Heart right ventricle (tissue), 16 donors: ENCODE data around the gene ZFP92. TPM values are rescaled to one million over a fixed set of nuclear protein-coding genes. Genes with fewer than 3 reads are reported as not detected.

Experiments
- ATAC-seq, 8 donors: fragments of 200-7000 bp; cut with Tn5 transposase; one replicate each; pipeline ENCODE4 v1.9.1; 2020; ENCODE audit warnings: mild to moderate bottlenecking in 8 of 8, moderate library complexity in 8 of 8, moderate number of reproducible peaks in 1 of 8
- DNase-seq, 2 donors: peaks; one replicate each; pipeline ENCODE4 v3.0.0-alpha.2; 2020
- H3K27ac ChIP-seq, 10 donors: fragments of 200-600 bp; sonication (generic) in 2 of 10; one replicate each; pipeline versions ENCODE4 v1.5.0 to v1.8.0; 2020 to 2022; ENCODE audit warnings: mild to moderate bottlenecking in 3 of 10
- H3K27me3 ChIP-seq, 7 donors: fragments of 200-600 bp; one replicate each; pipeline ENCODE4 v1.8.0; 2021 to 2022; ENCODE audit warnings: mild to moderate bottlenecking in 2 of 7
- H3K36me3 ChIP-seq, 9 donors: fragments of 200-600 bp; sonication (generic) in 1 of 9; one replicate each; pipeline versions ENCODE4 v1.5.0 to v1.8.0; 2020 to 2022; ENCODE audit warnings: mild to moderate bottlenecking in 2 of 9
- H3K4me1 ChIP-seq, 9 donors: fragments of 200-600 bp; sonication (generic) in 1 of 9; one replicate each; pipeline versions ENCODE4 v1.5.0 to v1.8.0; 2020 to 2022; ENCODE audit warnings: mild to moderate bottlenecking in 4 of 9
- H3K4me3 ChIP-seq, 10 donors: fragments of 200-600 bp; sonication (generic) in 2 of 10; one replicate each; pipeline versions ENCODE4 v1.5.0 to v1.8.0; 2020 to 2022; ENCODE audit warnings: mild to moderate bottlenecking in 7 of 10, moderate library complexity in 2 of 10
- H3K9me3 ChIP-seq, 11 donors: fragments of 200-600 bp in 10 of 11; sonication (generic) in 2 of 11; one replicate each; pipeline versions ENCODE4 v1.5.0 to v1.8.0; 2013 to 2022; ENCODE audit warnings: mild to moderate bottlenecking in 2 of 11, control low read depth in 1 of 11, moderate library complexity in 1 of 11
- WGBS, 2 donors: extraction: QIAGEN DNeasy Blood & Tissue Kit; methylation state at CpG; one replicate each; pipeline ENCODE4 v1.1.7; 2013; ENCODE audit warnings: inconsistent platforms in 1 of 2; 5-methylcytosine and 5-hydroxymethylcytosine counted together
- intact Hi-C, 10 donors: fragments of 100-400 bp; cut with DNase I; formaldehyde crosslinking; loops; one replicate each; pipeline versions ENCODE4 v1.11.1 to v1.14.2; 2022
- polyA plus RNA-seq, 2 donors: library from polyadenylated mRNA; stranded (reverse); fragments of 200-250 nt; gene quantifications; one replicate each; pipeline ENCODE4 v1.2.3, GENCODE V29; 2013
- total RNA-seq, 10 donors: library from RNA; stranded (reverse); fragmentation: NEBNext Ultra II Directional in 3 of 10; extraction: Animal tissue kit (Norgen Biotek cat#: 25700) in 3 of 10; gene quantifications; one replicate each; pipeline versions ENCODE4 v1.2.1 to v1.2.4, GENCODE V29; 2021 to 2023
- TF ChIP-seq, protein P1 (sequence below), 9 donors: fragments of 200-600 bp; sonication (generic) in 2 of 9; IDR thresholded peaks; one replicate each; pipeline versions ENCODE4 v1.5.0 to v1.8.0; 2021 to 2022; ENCODE audit warnings: antibody characterized with exemption in 9 of 9, mild to moderate bottlenecking in 5 of 9, moderate library complexity in 1 of 9
- donor health status: Arrhythmogenic right ventricular cardiomyopathy.
- donor health status: ischemic (EF 13 %, LVEDD 7.1; RV severe dilation, severe dysfunction).
- donor health status: healthy with polysubstance abuse.
- donor health status: DM: no; HTN: yes; CAD: no.
- donor health status: DM: no; HTN: no; CAD: no.
- donor health status: ischemic (EF 25% LVEDD 6.9; RV normal size, moderate dysfunction).
- donor health status: ischemic (EF 25% LVEDD 5.7; RV mildly dilated, moderate dysfunction).
- donor health status: healthy.
- donor health status: DM: yes; HTN: yes; CAD: no.
- donor health status: Ischemic cardiomyopathy.
- donor health status: ischemic (EF 35%, LVEDD 5.7; RV mildly dilated, moderate dysfunction).
- donor health status: nonischemic (EF 11% LVEDD 7.7; RV severe dilation, severe dysfunction).
- donor health status: DM: yes; HTN: yes; CAD: no.
- donor health status: PGD.
- donor health status: ischemic (EF 29% LVEDD 5.4; RV normal size, mild dysfunction).
- donor health status: nonischemic (EF 23%, LVEDD 6.1; RV moderate dilation, normal function).

ZFP92 gene
- total and polyA plus RNA-seq, 12 donors: 0.17 to 1.6 (median 0.44) TPM

DNA sequence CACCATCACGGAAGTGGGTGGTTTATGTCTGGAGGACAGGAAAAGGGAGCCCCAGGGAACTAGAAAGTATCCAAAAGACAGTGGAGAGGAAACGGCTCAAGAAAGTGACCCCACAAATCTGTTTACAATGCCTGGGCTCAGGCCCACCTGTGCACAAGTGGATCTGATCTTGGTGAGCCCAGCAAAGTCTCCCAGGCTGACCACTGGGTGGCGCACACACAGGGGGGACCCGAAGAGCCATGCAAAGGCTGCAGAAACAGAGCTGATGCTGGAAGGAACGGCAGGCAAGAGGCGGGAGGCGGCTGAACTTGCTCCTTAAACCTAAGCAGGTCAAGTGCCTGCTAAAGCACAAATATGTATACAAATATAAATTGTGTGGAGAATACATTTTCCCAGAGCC lies 49.6 kb downstream of the ZFP92 start:
- WGBS, 2 donors: 49 to 52% methylated on average over 7 of the region's 7 CpGs
- Histone ChIP-seq H3K4me1 (peaks cover 0 to 8% (median 0%) of the 10 kb centered on the region in 9 donors), H3K27ac (no peak overlapping the region), H3K4me3 (no peak overlapping the region), H3K36me3 (peaks cover 0 to 33% (median 0%) of the 10 kb centered on the region in 9 donors), H3K27me3 (peaks cover 0 to 9% (median 0%) of the 10 kb centered on the region in 7 donors), H3K9me3 (no peaks in the 10 kb centered on the region)
- TF ChIP-seq, protein P1, sequence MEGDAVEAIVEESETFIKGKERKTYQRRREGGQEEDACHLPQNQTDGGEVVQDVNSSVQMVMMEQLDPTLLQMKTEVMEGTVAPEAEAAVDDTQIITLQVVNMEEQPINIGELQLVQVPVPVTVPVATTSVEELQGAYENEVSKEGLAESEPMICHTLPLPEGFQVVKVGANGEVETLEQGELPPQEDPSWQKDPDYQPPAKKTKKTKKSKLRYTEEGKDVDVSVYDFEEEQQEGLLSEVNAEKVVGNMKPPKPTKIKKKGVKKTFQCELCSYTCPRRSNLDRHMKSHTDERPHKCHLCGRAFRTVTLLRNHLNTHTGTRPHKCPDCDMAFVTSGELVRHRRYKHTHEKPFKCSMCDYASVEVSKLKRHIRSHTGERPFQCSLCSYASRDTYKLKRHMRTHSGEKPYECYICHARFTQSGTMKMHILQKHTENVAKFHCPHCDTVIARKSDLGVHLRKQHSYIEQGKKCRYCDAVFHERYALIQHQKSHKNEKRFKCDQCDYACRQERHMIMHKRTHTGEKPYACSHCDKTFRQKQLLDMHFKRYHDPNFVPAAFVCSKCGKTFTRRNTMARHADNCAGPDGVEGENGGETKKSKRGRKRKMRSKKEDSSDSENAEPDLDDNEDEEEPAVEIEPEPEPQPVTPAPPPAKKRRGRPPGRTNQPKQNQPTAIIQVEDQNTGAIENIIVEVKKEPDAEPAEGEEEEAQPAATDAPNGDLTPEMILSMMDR (IDR thresholded peaks at IDR 0.05): peak; percentile 11 to 66 (median 50)
- ATAC-seq (peak in 3 of 8 donors; percentile 49 to 56 (median 55)), DNase-seq (peak; percentile 29 to 45)
- intact Hi-C loops: loop anchor here in 2 of 10 donors (5.0 kb wide), 1 partner anchor 46 kb away; no protein-coding TSS in a partner anchor

Other genes starting within 250 kb of the ZFP92 start
- not detected for gene MAGEA1, start 232.2 kb upstream of the ZFP92 start, total RNA-seq
- gene MAGEA1, start 232.2 kb upstream of the ZFP92 start, polyA plus RNA-seq: not detected
- not detected for gene PNMA6F, start 89.7 kb upstream of the ZFP92 start, total RNA-seq
- not detected for gene PNMA6F, start 89.7 kb upstream of the ZFP92 start, polyA plus RNA-seq
- gene ZNF275, start 77.3 kb upstream of the ZFP92 start, total RNA-seq: 10 to 100 TPM in 1 of 10 donors, 1 to 10 TPM in 9; 6.6 to 10.1 (median 7.6) TPM
- gene ZNF275, start 77.3 kb upstream of the ZFP92 start, polyA plus RNA-seq: 1 to 10 TPM; 2.3 to 3.5 TPM
- gene PNMA6E, start 10.1 kb upstream of the ZFP92 start, total RNA-seq: not detected
- gene PNMA6E, start 10.1 kb upstream of the ZFP92 start, polyA plus RNA-seq: not detected
- under 1 TPM in 6 of 10 donors, not detected in 4; 0.20 to 0.33 (median 0.26) TPM for gene TREX2, start 34.6 kb downstream of the ZFP92 start, total RNA-seq
- gene TREX2, start 34.6 kb downstream of the ZFP92 start, polyA plus RNA-seq: under 1 TPM; 0.36 to 0.44 TPM
- 10 to 100 TPM; 12.7 to 25.7 (median 18.2) TPM for gene HAUS7, start 59.1 kb downstream of the ZFP92 start, total RNA-seq
- 10 to 100 TPM; 24.3 to 45.3 TPM for gene HAUS7, start 59.1 kb downstream of the ZFP92 start, polyA plus RNA-seq
- gene BGN, start 83.5 kb downstream of the ZFP92 start, total RNA-seq: 100 to 1,000 TPM in 1 of 10 donors, 10 to 100 TPM in 9; 38.7 to 202 (median 62.4) TPM
- gene BGN, start 83.5 kb downstream of the ZFP92 start, polyA plus RNA-seq: 100 to 1,000 TPM; 101 to 116 TPM
- not detected for gene ATP2B3, start 106.2 kb downstream of the ZFP92 start, total RNA-seq
- gene ATP2B3, start 106.2 kb downstream of the ZFP92 start, polyA plus RNA-seq: not detected
- 10 to 100 TPM; 16.9 to 50.1 (median 21.7) TPM for gene CCNQ, start 187.7 kb downstream of the ZFP92 start, total RNA-seq
- gene CCNQ, start 187.7 kb downstream of the ZFP92 start, polyA plus RNA-seq: 100 to 1,000 TPM in 1 of 2 donors, 10 to 100 TPM in 1; 95.2 to 132 TPM
- gene DUSP9, start 235.7 kb downstream of the ZFP92 start, total RNA-seq: under 1 TPM in 1 of 10 donors, not detected in 9; 0.09 TPM
- under 1 TPM in 1 of 2 donors, not detected in 1; 0.03 TPM for gene DUSP9, start 235.7 kb downstream of the ZFP92 start, polyA plus RNA-seq